ENCODE results near the gene ARHGAP42. TPM values are rescaled to one million over a fixed set of nuclear protein-coding genes. Genes with fewer than 3 reads are reported as not detected.

ARHGAP42 gene
- total RNA-seq, 1 experiment from 2014 or later: 6.4 TPM

- no peak for DNase-seq (ENCODE audit: extremely low read depth, low read depth)
These were observed 66.5 kb downstream of the ARHGAP42 start for GRCh38 chr11:100753571-100753970.

GRCh38 chr11:100756559-100756958 lies 69.5 kb downstream of the ARHGAP42 start:
- DNase-seq (ENCODE audit: extremely low read depth, low read depth): no peak

- DNase-seq (ENCODE audit: extremely low read depth, low read depth): no peak
These were observed 70.6 kb downstream of the ARHGAP42 start for GRCh38 chr11:100757646-100758045.

- no peak for DNase-seq (ENCODE audit: extremely low read depth, low read depth)
These were observed 72.0 kb downstream of the ARHGAP42 start for GRCh38 chr11:100759106-100759505.

- no peak for DNase-seq (ENCODE audit: extremely low read depth, low read depth)
These were observed 72.8 kb downstream of the ARHGAP42 start for GRCh38 chr11:100759856-100760255.

GRCh38 chr11:100760744-100761143 lies 73.7 kb downstream of the ARHGAP42 start:
- no peak for DNase-seq (ENCODE audit: extremely low read depth, low read depth)

GRCh38 chr11:100761841-100762240 lies 74.8 kb downstream of the ARHGAP42 start:
- DNase-seq (ENCODE audit: extremely low read depth, low read depth): no peak

GRCh38 chr11:100766764-100767163 lies 79.7 kb downstream of the ARHGAP42 start:
- DNase-seq (ENCODE audit: extremely low read depth, low read depth): no peak

GRCh38 chr11:100769165-100769564 lies 82.1 kb downstream of the ARHGAP42 start:
- DNase-seq (ENCODE audit: extremely low read depth, low read depth): no peak

- DNase-seq (ENCODE audit: extremely low read depth, low read depth): no peak
These were observed 82.5 kb downstream of the ARHGAP42 start for GRCh38 chr11:100769617-100770016.

GRCh38 chr11:100774132-100774531 lies 87.0 kb downstream of the ARHGAP42 start:
- no peak for DNase-seq (ENCODE audit: extremely low read depth, low read depth)

- DNase-seq (ENCODE audit: extremely low read depth, low read depth): no peak
These were observed 87.8 kb downstream of the ARHGAP42 start for GRCh38 chr11:100774859-100775258.

- no peak for DNase-seq (ENCODE audit: extremely low read depth, low read depth)
These were observed 89.3 kb downstream of the ARHGAP42 start for GRCh38 chr11:100776212-100776896.

- no peak for DNase-seq (ENCODE audit: extremely low read depth, low read depth)
These were observed 90.0 kb downstream of the ARHGAP42 start for GRCh38 chr11:100777103-100777502.

- no peak for DNase-seq (ENCODE audit: extremely low read depth, low read depth)
These were observed 90.6 kb downstream of the ARHGAP42 start for GRCh38 chr11:100777736-100778135.

GRCh38 chr11:100778166-100778785 lies 91.2 kb downstream of the ARHGAP42 start:
- DNase-seq (ENCODE audit: extremely low read depth, low read depth): no peak

- DNase-seq (ENCODE audit: extremely low read depth, low read depth): no peak
These were observed 93.4 kb downstream of the ARHGAP42 start for GRCh38 chr11:100780470-100780869.

- DNase-seq (ENCODE audit: extremely low read depth, low read depth): no peak
These were observed 98.3 kb downstream of the ARHGAP42 start for GRCh38 chr11:100785148-100785983.

GRCh38 chr11:100788561-100789295 lies 101.6 kb downstream of the ARHGAP42 start:
- no peak for DNase-seq (ENCODE audit: extremely low read depth, low read depth)

- DNase-seq (ENCODE audit: extremely low read depth, low read depth): no peak
These were observed 102.4 kb downstream of the ARHGAP42 start for GRCh38 chr11:100789500-100789899.

- DNase-seq (ENCODE audit: extremely low read depth, low read depth): no peak
These were observed 103.0 kb downstream of the ARHGAP42 start for GRCh38 chr11:100790073-100790472.

Measured in NCI-H460 (cell line).